Measurements from ENCODE around the gene APC2.

Gene APC2, protein sequence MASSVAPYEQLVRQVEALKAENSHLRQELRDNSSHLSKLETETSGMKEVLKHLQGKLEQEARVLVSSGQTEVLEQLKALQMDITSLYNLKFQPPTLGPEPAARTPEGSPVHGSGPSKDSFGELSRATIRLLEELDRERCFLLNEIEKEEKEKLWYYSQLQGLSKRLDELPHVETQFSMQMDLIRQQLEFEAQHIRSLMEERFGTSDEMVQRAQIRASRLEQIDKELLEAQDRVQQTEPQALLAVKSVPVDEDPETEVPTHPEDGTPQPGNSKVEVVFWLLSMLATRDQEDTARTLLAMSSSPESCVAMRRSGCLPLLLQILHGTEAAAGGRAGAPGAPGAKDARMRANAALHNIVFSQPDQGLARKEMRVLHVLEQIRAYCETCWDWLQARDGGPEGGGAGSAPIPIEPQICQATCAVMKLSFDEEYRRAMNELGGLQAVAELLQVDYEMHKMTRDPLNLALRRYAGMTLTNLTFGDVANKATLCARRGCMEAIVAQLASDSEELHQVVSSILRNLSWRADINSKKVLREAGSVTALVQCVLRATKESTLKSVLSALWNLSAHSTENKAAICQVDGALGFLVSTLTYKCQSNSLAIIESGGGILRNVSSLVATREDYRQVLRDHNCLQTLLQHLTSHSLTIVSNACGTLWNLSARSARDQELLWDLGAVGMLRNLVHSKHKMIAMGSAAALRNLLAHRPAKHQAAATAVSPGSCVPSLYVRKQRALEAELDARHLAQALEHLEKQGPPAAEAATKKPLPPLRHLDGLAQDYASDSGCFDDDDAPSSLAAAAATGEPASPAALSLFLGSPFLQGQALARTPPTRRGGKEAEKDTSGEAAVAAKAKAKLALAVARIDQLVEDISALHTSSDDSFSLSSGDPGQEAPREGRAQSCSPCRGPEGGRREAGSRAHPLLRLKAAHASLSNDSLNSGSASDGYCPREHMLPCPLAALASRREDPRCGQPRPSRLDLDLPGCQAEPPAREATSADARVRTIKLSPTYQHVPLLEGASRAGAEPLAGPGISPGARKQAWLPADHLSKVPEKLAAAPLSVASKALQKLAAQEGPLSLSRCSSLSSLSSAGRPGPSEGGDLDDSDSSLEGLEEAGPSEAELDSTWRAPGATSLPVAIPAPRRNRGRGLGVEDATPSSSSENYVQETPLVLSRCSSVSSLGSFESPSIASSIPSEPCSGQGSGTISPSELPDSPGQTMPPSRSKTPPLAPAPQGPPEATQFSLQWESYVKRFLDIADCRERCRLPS (N-terminal part only)

GRCh38 chr19:1449467-1450442 lies at the start of gene APC2:
APC2 (plus strand) TSS chr19:1450121; CDS start chr19:1453002, 2,881 bp downstream.
- in situ Hi-C loops (cut with HindIII; ENCODE audit: low sequenced_read_pairs) = no loop called here

GRCh38 chr19:1400281-1401137 lies 49.4 kb upstream of the APC2 start:
- in situ Hi-C loops (cut with HindIII; ENCODE audit: low sequenced_read_pairs) = no loop called here

- in situ Hi-C loops (cut with HindIII; ENCODE audit: low sequenced_read_pairs) = no loop called here
Observed at GRCh38 chr19:1401138-1401888, 48.6 kb upstream of the APC2 start, which contains the start of gene GAMT. GAMT (minus strand) TSS chr19:1401542; CDS start chr19:1401476, 66 bp downstream.

GRCh38 chr19:1401889-1402217 lies 48.1 kb upstream of the APC2 start:
- in situ Hi-C loops (cut with HindIII; ENCODE audit: low sequenced_read_pairs) = no loop called here

- in situ Hi-C loops (cut with HindIII; ENCODE audit: low sequenced_read_pairs) = no loop called here
Observed at GRCh38 chr19:1402411-1403070, 47.4 kb upstream of the APC2 start.

GRCh38 chr19:1406774-1407527 lies 43.0 kb upstream of the APC2 start:
- in situ Hi-C loops (cut with HindIII; ENCODE audit: low sequenced_read_pairs) = no loop called here

GRCh38 chr19:1407528-1408299 lies 42.2 kb upstream of the APC2 start, which contains the start of gene DAZAP1:
DAZAP1 (plus strand) TSS chr19:1407586; CDS start chr19:1407774, 188 bp downstream.
- in situ Hi-C loops (cut with HindIII; ENCODE audit: low sequenced_read_pairs) = no loop called here

DNA sequence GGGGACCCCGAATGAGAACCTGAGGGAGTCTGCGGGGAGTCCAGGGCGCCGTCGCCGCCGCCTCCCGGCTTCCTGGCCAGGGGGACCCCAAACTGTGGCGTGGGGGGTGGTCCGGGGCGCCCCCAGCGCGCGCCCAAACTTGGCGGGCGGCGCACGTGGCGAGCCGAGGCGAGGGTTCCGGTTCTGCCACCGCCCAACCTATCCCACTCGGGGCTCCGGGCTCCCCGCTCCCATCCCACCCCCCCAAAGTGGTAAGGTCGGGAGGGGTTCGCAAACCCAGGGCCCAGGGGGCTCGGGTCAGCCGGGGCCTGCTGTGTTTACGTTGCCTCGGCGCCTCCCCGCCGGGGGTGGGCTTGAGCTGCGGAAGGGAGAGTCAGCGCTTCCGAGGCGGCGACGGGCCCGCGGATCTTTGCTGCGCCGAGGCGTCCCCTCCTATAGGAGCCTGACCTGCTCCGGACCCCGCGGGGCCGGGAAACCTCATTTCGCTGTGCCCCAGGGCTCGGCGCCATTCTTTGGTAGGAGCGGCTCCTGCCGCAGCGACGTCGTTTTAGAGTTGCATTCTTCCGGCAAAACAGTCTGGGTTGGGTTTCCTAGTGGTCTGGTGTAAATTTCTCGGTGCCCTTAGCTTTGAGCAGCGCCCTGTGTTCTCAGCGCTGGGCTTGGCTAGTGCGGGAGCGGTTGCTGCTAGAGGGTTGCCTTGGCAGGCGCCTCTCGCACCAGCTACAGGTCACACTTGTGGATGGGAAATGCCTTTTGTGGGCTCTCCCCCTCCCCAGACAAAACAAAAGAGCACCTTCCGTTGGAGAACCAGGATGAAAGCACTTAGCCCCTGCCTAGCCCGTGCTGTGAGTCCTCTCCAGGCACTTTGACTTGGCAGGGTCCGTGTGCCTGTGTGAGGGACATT lies 41.4 kb upstream of the APC2 start:
- in situ Hi-C loops (cut with HindIII; ENCODE audit: low sequenced_read_pairs) = no loop called here

- in situ Hi-C loops (cut with HindIII; ENCODE audit: low sequenced_read_pairs) = no loop called here
Observed at GRCh38 chr19:1409204-1410005, 40.5 kb upstream of the APC2 start.

DNA sequence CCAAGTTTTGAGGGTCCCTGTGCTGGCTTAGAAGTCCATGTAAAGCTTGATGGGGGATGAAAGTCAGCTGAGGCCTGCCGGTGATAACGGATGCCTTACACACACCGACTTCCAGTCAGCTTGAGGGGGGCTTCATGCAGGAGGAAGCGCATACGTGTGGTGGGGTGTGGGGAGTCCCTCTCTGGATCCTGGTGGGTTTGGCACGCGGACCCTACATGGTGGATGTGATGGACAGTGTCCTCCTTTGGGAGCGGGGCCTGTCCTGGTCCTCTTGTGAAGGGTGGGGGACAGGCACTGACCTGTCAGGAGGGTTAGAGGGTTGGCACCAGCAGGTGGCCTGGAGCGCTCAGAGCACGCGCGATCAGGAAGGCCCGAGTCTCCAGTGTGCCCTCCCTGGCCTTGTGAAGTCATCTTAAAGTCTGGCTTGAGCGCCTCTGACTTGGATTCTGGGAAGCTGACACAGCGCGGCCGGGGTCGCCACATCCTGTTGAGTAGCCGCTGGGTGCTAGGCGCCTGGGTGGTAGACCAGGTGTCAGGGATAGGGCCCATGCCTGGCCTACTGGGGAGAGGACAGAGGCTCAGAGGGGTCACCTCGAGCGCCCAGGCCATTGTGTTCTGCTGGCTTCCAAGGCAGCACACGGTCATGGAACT lies 39.7 kb upstream of the APC2 start:
- in situ Hi-C loops (cut with HindIII; ENCODE audit: low sequenced_read_pairs) = no loop called here

- in situ Hi-C loops (cut with HindIII; ENCODE audit: low sequenced_read_pairs) = no loop called here
Observed at GRCh38 chr19:1410789-1411188, 39.1 kb upstream of the APC2 start.

- in situ Hi-C loops (cut with HindIII; ENCODE audit: low sequenced_read_pairs) = no loop called here
Observed at GRCh38 chr19:1411255-1412191, 38.4 kb upstream of the APC2 start.

All from DLD1 (cell line).